NT2/D1 (cell line): ENCODE data around the gene UBAC2.

ENCODE experiments used
- DNase-seq: peaks from one replicate; pipeline ENCODE4 v3.0.0-alpha.2; 2011; ENCODE audit warnings: low read depth, low spot score
- H3K27me3 ChIP-seq: 2 replicates; pipeline ENCODE4 v1.6.0; 2011; ENCODE audit warnings: mild to moderate bottlenecking; ENCODE audit not compliant: insufficient read length, insufficient read depth
- H3K36me3 ChIP-seq: 2 replicates; pipeline ENCODE4 v1.6.1; 2011; ENCODE audit warnings: mild to moderate bottlenecking, low read length, mixed read lengths; ENCODE audit not compliant: insufficient read depth, insufficient read length
- H3K4me1 ChIP-seq: 2 replicates; pipeline ENCODE4 v1.5.1; 2011; ENCODE audit not compliant: insufficient read depth, insufficient read length
- H3K4me3 ChIP-seq: 2 replicates; pipeline ENCODE4 v1.5.1; 2011; ENCODE audit warnings: low read depth; ENCODE audit not compliant: insufficient read length
- H3K9ac ChIP-seq: 2 replicates; pipeline ENCODE4 v1.6.0; 2011; ENCODE audit warnings: low read depth; ENCODE audit not compliant: insufficient read length
- H3K9me3 ChIP-seq: 2 replicates; pipeline ENCODE4 v1.5.1; 2011; ENCODE audit warnings: mild to moderate bottlenecking, low read length; ENCODE audit not compliant: insufficient read depth
- SUZ12 ChIP-seq: IDR thresholded peaks from 2 replicates; pipeline ENCODE4 v1.6.1; 2011; ENCODE audit not compliant: insufficient read length, insufficient read depth; ENCODE audit errors: extremely low read depth
- YY1 ChIP-seq: IDR thresholded peaks from 2 replicates; pipeline ENCODE4 v1.6.1; 2011; ENCODE audit not compliant: insufficient read length, insufficient read depth
- ZNF274 ChIP-seq: IDR thresholded peaks from 2 replicates; pipeline ENCODE4 v1.6.1; 2011; ENCODE audit warnings: mild to moderate bottlenecking, low read depth, low read length

UBAC2 gene

GRCh38 chr13:99335603-99336002 is 134.9 kb downstream of the UBAC2 start:
- H3K4me1 ChIP-seq = no peaks in the 10 kb centered on the region
- H3K9me3 ChIP-seq = no peaks in the 10 kb centered on the region
- H3K36me3 ChIP-seq = peaks cover 6% of the 10 kb centered on the region
- no peak overlapping the region for H3K9ac ChIP-seq
- H3K27me3 ChIP-seq = no peaks in the 10 kb centered on the region
- no peak overlapping the region for H3K4me3 ChIP-seq
- no peak for DNase-seq
- no peak for TF ChIP-seq SUZ12
- TF ChIP-seq ZNF274 = no peak
- TF ChIP-seq YY1 = no peak

- no peak overlapping the region for H3K4me3 ChIP-seq
- no peak for DNase-seq
- H3K4me1 ChIP-seq = no peaks in the 10 kb centered on the region
- no peak for TF ChIP-seq ZNF274
- TF ChIP-seq SUZ12 = no peak
- no peak for TF ChIP-seq YY1
- H3K36me3 ChIP-seq = peaks cover 35% of the 10 kb centered on the region
- H3K9me3 ChIP-seq = no peaks in the 10 kb centered on the region
- H3K27me3 ChIP-seq = no peaks in the 10 kb centered on the region
- no peak overlapping the region for H3K9ac ChIP-seq
Observed at GRCh38 chr13:99339230-99339721, 138.6 kb downstream of the UBAC2 start.

- TF ChIP-seq ZNF274 = no peak
- no peak for TF ChIP-seq YY1
- no peak for TF ChIP-seq SUZ12
Observed at GRCh38 chr13:99339736-99340397, 139.2 kb downstream of the UBAC2 start.

DNA sequence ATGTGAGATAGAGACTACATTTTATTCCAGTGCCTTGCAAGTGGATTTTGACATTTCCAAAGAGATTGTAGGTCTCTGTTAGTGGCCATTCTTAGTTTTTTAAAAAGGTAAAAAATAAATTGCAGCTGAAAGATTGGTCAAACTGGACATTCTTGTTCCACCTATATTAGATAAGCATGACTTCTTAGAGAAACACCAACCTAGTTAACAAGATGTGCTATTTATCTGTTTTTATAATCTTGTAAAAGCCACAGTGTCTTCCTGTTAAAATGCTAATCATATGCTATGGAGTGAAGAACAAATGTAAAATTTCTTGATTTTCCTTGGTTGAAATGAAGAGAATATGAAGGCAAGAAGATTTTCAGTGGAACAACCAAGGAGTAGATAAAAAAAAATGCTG is 140.0 kb downstream of the UBAC2 start:
- Histone ChIP-seq H3K4me3 (no peak overlapping the region), H3K36me3 (peaks cover 44% of the 10 kb centered on the region), H3K9me3 (no peaks in the 10 kb centered on the region), H3K27me3 (no peaks in the 10 kb centered on the region), H3K9ac (no peak overlapping the region), H3K4me1 (no peaks in the 10 kb centered on the region)
- DNase-seq = no peak
- TF ChIP-seq YY1 = no peak
- no peak for TF ChIP-seq SUZ12
- no peak for TF ChIP-seq ZNF274

More at GRCh38 chr13:99339736-99340397, 139.2 kb downstream of the UBAC2 start:
- H3K9ac ChIP-seq = no peak overlapping the region
- H3K4me1 ChIP-seq = no peaks in the 10 kb centered on the region
- no peaks in the 10 kb centered on the region for H3K27me3 ChIP-seq
- no peak overlapping the region for H3K4me3 ChIP-seq
- no peaks in the 10 kb centered on the region for H3K9me3 ChIP-seq
- no peak for DNase-seq
- H3K36me3 ChIP-seq = peaks cover 40% of the 10 kb centered on the region

DNA sequence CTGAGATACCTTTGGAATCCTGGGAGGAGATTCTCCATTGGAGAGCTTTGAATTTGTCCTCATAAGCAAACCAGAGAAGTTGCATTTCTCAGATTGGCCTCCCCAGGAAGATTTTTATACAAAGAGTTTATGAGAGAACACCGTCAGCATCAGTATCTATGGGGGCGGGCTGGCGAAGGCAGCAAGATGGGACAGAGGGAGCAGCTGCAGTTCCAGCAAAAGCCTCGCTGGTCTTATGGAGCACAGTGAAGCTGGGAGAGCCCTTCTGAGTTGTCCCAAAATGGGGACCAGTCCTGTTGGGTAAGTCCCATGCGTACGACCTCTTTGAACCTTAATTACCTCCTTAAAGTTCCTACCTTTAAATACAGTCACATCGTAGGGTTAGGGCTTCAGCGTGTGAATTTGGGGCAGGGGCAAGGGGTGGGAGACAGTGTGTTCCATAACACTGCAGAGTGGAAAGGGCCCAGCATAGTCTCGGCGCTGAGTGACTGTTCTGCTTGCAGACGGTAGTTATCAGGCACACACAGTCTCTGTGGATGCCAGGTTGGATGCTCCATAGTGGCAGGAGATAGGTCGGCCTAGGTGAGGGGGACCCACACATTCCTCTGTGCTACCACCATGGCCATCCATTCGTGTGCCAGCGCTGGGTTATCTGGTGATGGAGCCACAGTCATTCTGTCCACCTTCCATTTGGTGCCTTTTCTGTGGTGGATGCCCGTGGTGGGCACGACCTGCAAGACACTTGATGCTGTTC is 141.5 kb downstream of the UBAC2 start:
- TF ChIP-seq SUZ12 = no peak
- no peak for TF ChIP-seq ZNF274
- no peak for TF ChIP-seq YY1
- peaks cover 53% of the 10 kb centered on the region for H3K36me3 ChIP-seq
- DNase-seq = no peak
- no peaks in the 10 kb centered on the region for H3K4me1 ChIP-seq
- no peak overlapping the region for H3K9ac ChIP-seq
- no peaks in the 10 kb centered on the region for H3K9me3 ChIP-seq
- H3K27me3 ChIP-seq = no peaks in the 10 kb centered on the region
- H3K4me3 ChIP-seq = no peak overlapping the region

DNA sequence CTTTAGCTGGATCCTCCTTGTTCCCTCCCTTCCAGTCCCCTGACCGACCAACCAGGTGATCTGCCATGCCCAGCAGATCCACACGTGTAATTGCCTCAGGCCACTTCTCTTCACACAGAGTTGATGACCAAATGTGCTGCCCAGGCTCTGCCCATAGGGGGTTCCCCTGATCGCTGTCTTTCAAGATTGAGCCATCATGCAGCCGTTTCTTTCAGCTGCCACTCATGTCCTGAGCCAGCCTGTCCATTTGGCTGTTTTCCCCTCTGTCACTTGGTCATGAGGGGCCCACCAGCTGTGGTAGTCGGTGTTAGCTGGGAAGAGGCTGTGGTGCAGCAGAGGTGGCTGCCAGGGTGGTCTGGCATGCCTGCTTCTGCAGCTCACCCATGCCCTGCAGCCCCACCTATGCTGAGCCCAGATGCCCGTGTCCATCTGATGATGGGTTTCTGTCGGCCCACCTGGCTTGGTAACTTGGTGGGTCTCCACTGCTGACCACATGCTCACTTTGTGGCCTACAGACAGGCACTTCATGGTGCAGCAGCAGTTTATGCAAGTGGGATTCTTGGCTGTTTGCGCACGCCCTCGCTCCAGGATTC is 142.2 kb downstream of the UBAC2 start:
- Histone ChIP-seq H3K4me3 (no peak overlapping the region), H3K4me1 (no peaks in the 10 kb centered on the region), H3K9me3 (no peaks in the 10 kb centered on the region), H3K36me3 (peaks cover 59% of the 10 kb centered on the region), H3K9ac (no peak overlapping the region), H3K27me3 (no peaks in the 10 kb centered on the region)
- DNase-seq = no peak
- TF ChIP-seq YY1 = no peak
- no peak for TF ChIP-seq SUZ12
- TF ChIP-seq ZNF274 = no peak
